HepG2 (cell line): Measurements from ENCODE around the gene HEXD. TPM values are rescaled to one million over a fixed set of nuclear protein-coding genes. Genes with fewer than 3 reads are reported as not detected.

ENCODE experiments used
- BORCS8-MEF2B ChIP-seq: sonication (generic); formaldehyde crosslinking; IDR thresholded peaks from 2 replicates; pipeline ENCODE4 v1.8.0; 2022; ENCODE audit warnings: mild to moderate bottlenecking, missing genetic modification reagents
- FOXO1 ChIP-seq: sonication (generic); formaldehyde crosslinking; IDR thresholded peaks from 2 replicates; pipeline ENCODE4 v1.4.0; 2020; ENCODE audit warnings: missing genetic modification reagents
- HNF1B ChIP-seq: sonication (generic); formaldehyde crosslinking; IDR thresholded peaks from 2 replicates; pipeline ENCODE4 v1.5.1; 2020; ENCODE audit warnings: mild to moderate bottlenecking, moderate library complexity, missing genetic modification reagents
- HNF4A ChIP-seq: sonication (generic); formaldehyde crosslinking; IDR thresholded peaks from 2 replicates; pipeline ENCODE4 v1.4.0; 2020; ENCODE audit warnings: missing genetic modification reagents
- IRF1 ChIP-seq: sonication (generic); formaldehyde crosslinking; IDR thresholded peaks from 2 replicates; pipeline ENCODE4 v1.4.0; 2020; ENCODE audit warnings: low read depth, mild to moderate bottlenecking, missing genetic modification reagents
- IRF9 ChIP-seq: sonication (generic); formaldehyde crosslinking; IDR thresholded peaks from 2 replicates; pipeline ENCODE4 v1.8.0; 2022; ENCODE audit warnings: missing genetic modification reagents, mild to moderate bottlenecking, borderline replicate concordance
- MAX ChIP-seq: IDR thresholded peaks from 2 replicates; pipeline ENCODE4 v1.6.1; 2012; ENCODE audit warnings: inconsistent platforms
- NFIB ChIP-seq: sonication (generic); formaldehyde crosslinking; IDR thresholded peaks from 2 replicates; pipeline ENCODE4 v1.9.0; 2021; ENCODE audit warnings: missing genetic modification reagents, mild to moderate bottlenecking, borderline replicate concordance
- PITX1 ChIP-seq: sonication (generic); formaldehyde crosslinking; IDR thresholded peaks from 2 replicates; pipeline ENCODE4 v1.5.1; 2020; ENCODE audit warnings: mild to moderate bottlenecking, missing genetic modification reagents
- TBX2 ChIP-seq: sonication (generic); formaldehyde crosslinking; IDR thresholded peaks from 2 replicates; pipeline ENCODE4 v1.5.0; 2020; ENCODE audit warnings: missing genetic modification reagents, mild to moderate bottlenecking, borderline replicate concordance
- TEAD3 ChIP-seq: optimal IDR thresholded peaks from 2 replicates; pipeline ENCODE3; 2016; ENCODE audit warnings: borderline replicate concordance
- THAP11 ChIP-seq: IDR thresholded peaks from 2 replicates; pipeline ENCODE4 v1.6.1; 2016; ENCODE audit warnings: missing biosample characterization, missing genetic modification reagents
- ZBTB10 ChIP-seq: sonication (generic); formaldehyde crosslinking; IDR thresholded peaks from 2 replicates; pipeline ENCODE4 v1.4.0; 2020; ENCODE audit warnings: missing genetic modification reagents, borderline replicate concordance
- ZFP91 ChIP-seq: sonication (generic); formaldehyde crosslinking; IDR thresholded peaks from 2 replicates; pipeline ENCODE4 v1.9.0; 2022; ENCODE audit warnings: missing genetic modification reagents, mild to moderate bottlenecking, borderline replicate concordance
- ZNF382 ChIP-seq: sonication (generic); formaldehyde crosslinking; IDR thresholded peaks from 2 replicates; pipeline ENCODE4 v1.5.0; 2020; ENCODE audit warnings: missing genetic modification reagents, mild to moderate bottlenecking, borderline replicate concordance
- ZNF614 ChIP-seq: IDR thresholded peaks from 2 replicates; pipeline ENCODE4 v1.6.1; 2018; ENCODE audit warnings: missing biosample characterization, missing genetic modification reagents, inconsistent platforms, borderline replicate concordance
- ZNF639 ChIP-seq: conservative IDR thresholded peaks from 2 replicates; pipeline ENCODE4 v1.6.1; 2018; ENCODE audit warnings: missing genetic modification reagents
- polyA plus RNA-seq, 8 experiments: library from polyadenylated mRNA; depleted of rRNA in 3 of 8; stranded (reverse) in 7 of 8; unstranded in 1 of 8; fragments of >200 nt; fragmentation: Illumina TruSeq in 4 of 8; extraction: Trizol in 4 of 8; gene quantifications; 2 replicates each; pipeline versions ENCODE4 v1.2.1 to v1.2.3, GENCODE V29; 2011 to 2016; ENCODE audit warnings: low read depth in 4 of 8, missing spikeins in 1 of 8, mixed read lengths in 1 of 8; ENCODE audit not compliant: insufficient read depth in 1 of 8
- total RNA-seq, 5 experiments: library from RNA; depleted of rRNA; stranded (reverse); fragments of >200 nt; fragmentation: Illumina TruSeq; extraction: Trizol; gene quantifications; 2 replicates each; pipeline ENCODE4 v1.2.3, GENCODE V29; 2016; ENCODE audit warnings: low read depth in 1 of 5

HEXD gene
- total and polyA plus RNA-seq, 2 of the 13 experiments (the other 11 are each of a cell fraction or from before 2014, with no cell fraction given): 22.3 to 41.8 TPM

GRCh38 chr17:82412535-82413520 is 5.3 kb upstream of the HEXD start (continued):
- TF ChIP-seq IRF1 (CRISPR knock-in tag) (no peak), TEAD3 (CRISPR knock-in tag) (peak; percentile 59), THAP11 (0 out of 2 replicates have a peak, but pooled peaks have one; percentile 16), ZNF639 (CRISPR knock-in tag) (no peak), TBX2 (peak; percentile 69; the same call in 1 of the 2 replicates), MAX (peak; percentile 44; the same call in 1 of the 2 replicates), FOXO1 (peak; percentile 33; the same call in 1 of the 2 replicates), ZBTB10 (CRISPR knock-in tag) (no peak), BORCS8-MEF2B (CRISPR knock-in tag) (peak; percentile 66; the same call in 1 of the 2 replicates), ZNF614 (peak; percentile 44; the same call in 1 of the 2 replicates), ZFP91 (peak; percentile 67; the same call in 1 of the 2 replicates), PITX1 (CRISPR knock-in tag) (peak; percentile 58), ZNF382 (CRISPR knock-in tag) (no peak), HNF1B (CRISPR knock-in tag) (peak; percentile 83), NFIB (CRISPR knock-in tag) (no peak), HNF4A (peak; percentile 75), IRF9 (CRISPR knock-in tag) (peak; percentile 49; the same call in 1 of the 2 replicates)
